Uterus (tissue), 2 donors: ENCODE results near the gene DPPA5.

Source experiments
- POLR2A ChIP-seq, 2 donors: fragments of 450-650 bp; IDR thresholded peaks; one replicate each; pipeline ENCODE4 v1.6.1; 2016; ENCODE audit warnings: antibody characterized with exemption in 2 of 2, mild to moderate bottlenecking in 1 of 2, moderate library complexity in 1 of 2
- TF ChIP-seq, protein P1 (sequence below), 4 experiments: fragments of 200-600 bp in 2 of 4; fragments of 450-650 bp in 2 of 4; sonication (generic) in 2 of 4; IDR thresholded peaks; one replicate each; pipeline ENCODE4 v1.5.1; 2016 to 2019; ENCODE audit warnings: antibody characterized with exemption in 4 of 4, mild to moderate bottlenecking in 2 of 4, moderate library complexity in 1 of 4

DNA sequence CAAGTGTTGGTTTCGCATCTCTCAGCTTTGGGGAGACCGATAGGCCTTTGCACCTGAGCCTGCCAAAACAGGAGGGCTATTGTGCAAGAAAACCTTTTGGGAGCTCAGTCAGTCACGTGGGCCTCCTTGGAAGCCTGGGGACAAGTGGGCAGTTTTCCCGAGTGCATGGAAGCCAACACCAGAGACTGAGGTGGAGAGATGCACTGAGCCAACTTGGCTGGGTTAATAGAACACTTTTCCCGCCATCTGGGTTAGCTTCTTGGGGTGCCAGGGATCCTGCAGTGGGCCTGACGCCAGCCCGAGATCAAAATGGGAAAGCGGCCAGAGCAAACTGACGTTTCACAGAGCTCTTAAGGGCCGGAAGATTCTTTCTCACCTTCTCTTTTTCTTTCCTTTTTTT, 18.4 kb upstream of the DPPA5 start:
- TF ChIP-seq POLR2A (IDR thresholded peaks at IDR 0.05), result no peak
- TF ChIP-seq, protein P1, sequence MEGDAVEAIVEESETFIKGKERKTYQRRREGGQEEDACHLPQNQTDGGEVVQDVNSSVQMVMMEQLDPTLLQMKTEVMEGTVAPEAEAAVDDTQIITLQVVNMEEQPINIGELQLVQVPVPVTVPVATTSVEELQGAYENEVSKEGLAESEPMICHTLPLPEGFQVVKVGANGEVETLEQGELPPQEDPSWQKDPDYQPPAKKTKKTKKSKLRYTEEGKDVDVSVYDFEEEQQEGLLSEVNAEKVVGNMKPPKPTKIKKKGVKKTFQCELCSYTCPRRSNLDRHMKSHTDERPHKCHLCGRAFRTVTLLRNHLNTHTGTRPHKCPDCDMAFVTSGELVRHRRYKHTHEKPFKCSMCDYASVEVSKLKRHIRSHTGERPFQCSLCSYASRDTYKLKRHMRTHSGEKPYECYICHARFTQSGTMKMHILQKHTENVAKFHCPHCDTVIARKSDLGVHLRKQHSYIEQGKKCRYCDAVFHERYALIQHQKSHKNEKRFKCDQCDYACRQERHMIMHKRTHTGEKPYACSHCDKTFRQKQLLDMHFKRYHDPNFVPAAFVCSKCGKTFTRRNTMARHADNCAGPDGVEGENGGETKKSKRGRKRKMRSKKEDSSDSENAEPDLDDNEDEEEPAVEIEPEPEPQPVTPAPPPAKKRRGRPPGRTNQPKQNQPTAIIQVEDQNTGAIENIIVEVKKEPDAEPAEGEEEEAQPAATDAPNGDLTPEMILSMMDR (IDR thresholded peaks at IDR 0.05), result no peak
